Left renal cortex interstitium (tissue), 4 donors: ENCODE measurements around the gene ZNF316. TPM values are rescaled to one million over a fixed set of nuclear protein-coding genes. Genes with fewer than 3 reads are reported as not detected.

Experiments
- DNase-seq, 4 donors: peaks; one replicate each; pipeline ENCODE4 v3.0.0-alpha.2; 2013; ENCODE audit warnings: low read depth in 4 of 4, low spot score in 2 of 4, missing footprints in 1 of 4
- polyA plus RNA-seq, 4 donors: library from polyadenylated mRNA; unstranded; fragments of 120-200 nt; gene quantifications; one replicate each; pipeline ENCODE4 v1.2.1, GENCODE V29; 2013; ENCODE audit not compliant: insufficient read length in 4 of 4

ZNF316 gene
- polyA plus RNA-seq, 4 donors = 35.5 to 60.3 (median 46.4) TPM

- no peak for DNase-seq
These were observed 38.8 kb downstream of the ZNF316 start for GRCh38 chr7:6675807-6676405.

GRCh38 chr7:6680146-6680545 is 43.0 kb downstream of the ZNF316 start:
- DNase-seq = no peak

- DNase-seq = no peak
These were observed 54.0 kb downstream of the ZNF316 start for GRCh38 chr7:6691103-6691502.

GRCh38 chr7:6691609-6692106 is 54.5 kb downstream of the ZNF316 start:
- DNase-seq = no peak

- no peak for DNase-seq
These were observed 63.7 kb downstream of the ZNF316 start for GRCh38 chr7:6700793-6701192.

- DNase-seq = no peak
These were observed 64.7 kb downstream of the ZNF316 start for GRCh38 chr7:6701860-6702259.

Other genes starting within 250 kb of the ZNF316 start
- 10 to 100 TPM; 14.0 to 20.4 (median 16.3) TPM for gene DAGLB, start 189.4 kb upstream of the ZNF316 start, polyA plus RNA-seq
- 100 to 1,000 TPM; 171 to 196 (median 192) TPM for gene KDELR2, start 153.2 kb upstream of the ZNF316 start, polyA plus RNA-seq
- 1 to 10 TPM in 2 of 4 donors, under 1 TPM in 2; 0.51 to 1.5 (median 0.84) TPM for gene GRID2IP, start 85.9 kb upstream of the ZNF316 start, polyA plus RNA-seq
- 10 to 100 TPM; 77.1 to 87.0 (median 82.0) TPM for gene ZDHHC4, start 59.9 kb upstream of the ZNF316 start, polyA plus RNA-seq
- 10 to 100 TPM; 32.6 to 48.3 (median 40.6) TPM for gene INTS15, start 47.3 kb upstream of the ZNF316 start, polyA plus RNA-seq
- 10 to 100 TPM; 14.1 to 20.5 (median 17.3) TPM for gene ZNF853, start 21.7 kb upstream of the ZNF316 start, polyA plus RNA-seq
- 10 to 100 TPM; 36.0 to 41.5 (median 38.2) TPM for gene ZNF12, start 69.6 kb downstream of the ZNF316 start, polyA plus RNA-seq
- gene RSPH10B2, start 116.8 kb downstream of the ZNF316 start, polyA plus RNA-seq = 1 to 10 TPM in 1 of 4 donors, under 1 TPM in 2, not detected in 1; 0.32 to 2.1 (median 0.86) TPM
- gene CCZ1B, start 189.0 kb downstream of the ZNF316 start, polyA plus RNA-seq = 100 to 1,000 TPM in 1 of 4 donors, 10 to 100 TPM in 3; 47.1 to 104 (median 76.3) TPM